GM21723 (cell line): ENCODE results near the gene XAF1.
"Not testable (repeated sequence)": the region's sequence is repeated elsewhere in the genome, so short reads cannot be mapped to it uniquely, and the experiment has no call there.

ENCODE experiments used
- ATAC-seq: cut with Tn5 transposase; IDR thresholded peaks from one replicate; pipeline ENCODE4 v1.9.1; 2021; ENCODE audit warnings: mild to moderate bottlenecking, moderate library complexity; ENCODE audit not compliant: unreplicated experiment

XAF1 gene

GRCh38 chr17:6753006-6753445 is 2.8 kb upstream of the XAF1 start:
- no peak for ATAC-seq

- no peak for ATAC-seq
These were observed 2.3 kb upstream of the XAF1 start for GRCh38 chr17:6753546-6753945.

GRCh38 chr17:6755281-6755680 is 565 bp upstream of the XAF1 start:
- ATAC-seq = no peak

- ATAC-seq = no peak
These were observed 682 bp downstream of the XAF1 start for GRCh38 chr17:6756425-6757031.

- ATAC-seq = no peak
These were observed 1.9 kb downstream of the XAF1 start for GRCh38 chr17:6757747-6758146.

- ATAC-seq = no peak
These were observed 5.9 kb downstream of the XAF1 start for GRCh38 chr17:6761779-6762178.

- no peak for ATAC-seq
These were observed 12.6 kb downstream of the XAF1 start for GRCh38 chr17:6768447-6768846.

GRCh38 chr17:6772016-6772415 is 16.2 kb downstream of the XAF1 start:
- no peak for ATAC-seq

GRCh38 chr17:6774906-6775305 is 19.1 kb downstream of the XAF1 start:
- not testable (repeated sequence) for ATAC-seq

- no peak for ATAC-seq
These were observed 20.1 kb downstream of the XAF1 start, which contains the start of gene FBXO39 for GRCh38 chr17:6775871-6776405. TSS of gene FBXO39 (plus strand) at chr17:6776215. CDS start at chr17:6779869, 3,654 bp downstream.

GRCh38 chr17:6779411-6779810 is 23.6 kb downstream of the XAF1 start:
- ATAC-seq = no peak

- no peak for ATAC-seq
These were observed 24.2 kb downstream of the XAF1 start for GRCh38 chr17:6780001-6780400.

GRCh38 chr17:6780886-6781285 is 25.0 kb downstream of the XAF1 start:
- no peak for ATAC-seq

- no peak for ATAC-seq
These were observed 26.4 kb downstream of the XAF1 start for GRCh38 chr17:6782244-6782643.

GRCh38 chr17:6786618-6787017 is 30.8 kb downstream of the XAF1 start:
- no peak for ATAC-seq

GRCh38 chr17:6787081-6787693 is 31.3 kb downstream of the XAF1 start:
- no peak for ATAC-seq

- no peak for ATAC-seq
These were observed 33.3 kb downstream of the XAF1 start for GRCh38 chr17:6789146-6789545.

- ATAC-seq = no peak
These were observed 38.1 kb downstream of the XAF1 start for GRCh38 chr17:6793748-6794493.

- ATAC-seq = no peak
These were observed 40.4 kb downstream of the XAF1 start for GRCh38 chr17:6796017-6796886.

GRCh38 chr17:6796887-6797490 is 41.1 kb downstream of the XAF1 start:
- no peak for ATAC-seq
